Measurements from ENCODE around the gene PICALM.

The PICALM gene

GRCh38 chr11:86047275-86047991 is 21.5 kb downstream of the PICALM start:
- no peak for DNase-seq

GRCh38 chr11:86046116-86046515 is 22.8 kb downstream of the PICALM start:
- DNase-seq = no peak

- DNase-seq = no peak
Observed at GRCh38 chr11:86043765-86044503, 24.9 kb downstream of the PICALM start.

GRCh38 chr11:86041975-86042378 is 26.9 kb downstream of the PICALM start:
- DNase-seq = peak in 1 of 2 experiments; percentile 35

- DNase-seq = no peak
Observed at GRCh38 chr11:86040919-86041850, 27.7 kb downstream of the PICALM start.

- DNase-seq = no peak
Observed at GRCh38 chr11:86039094-86039493, 29.8 kb downstream of the PICALM start.

- DNase-seq = no peak
Observed at GRCh38 chr11:86037743-86038142, 31.1 kb downstream of the PICALM start.

GRCh38 chr11:86035920-86036319 is 33.0 kb downstream of the PICALM start:
- DNase-seq = no peak

GRCh38 chr11:86035164-86035563 is 33.7 kb downstream of the PICALM start:
- DNase-seq = no peak

- no peak for DNase-seq
Observed at GRCh38 chr11:86034710-86035109, 34.2 kb downstream of the PICALM start.

- no peak for DNase-seq
Observed at GRCh38 chr11:86021377-86021776, 47.5 kb downstream of the PICALM start.

GRCh38 chr11:86018249-86018648 is 50.6 kb downstream of the PICALM start:
- DNase-seq = no peak

- DNase-seq = no peak
Observed at GRCh38 chr11:86016451-86016850, 52.4 kb downstream of the PICALM start.

GRCh38 chr11:86015699-86016098 is 53.2 kb downstream of the PICALM start:
- DNase-seq = no peak

- DNase-seq = no peak
Observed at GRCh38 chr11:86014221-86014620, 54.7 kb downstream of the PICALM start.

- DNase-seq = no peak
Observed at GRCh38 chr11:86013713-86014112, 55.2 kb downstream of the PICALM start.

GRCh38 chr11:86011175-86011574 is 57.7 kb downstream of the PICALM start:
- DNase-seq = no peak

- DNase-seq = no peak
Observed at GRCh38 chr11:86003654-86004053, 65.2 kb downstream of the PICALM start.

- DNase-seq = no peak
Observed at GRCh38 chr11:86002431-86002830, 66.5 kb downstream of the PICALM start.

- no peak for DNase-seq
Observed at GRCh38 chr11:85991508-85991907, 77.4 kb downstream of the PICALM start.

GRCh38 chr11:85989746-85990145 is 79.1 kb downstream of the PICALM start:
- no peak for DNase-seq

- no peak for DNase-seq
Observed at GRCh38 chr11:85988780-85989179, 80.1 kb downstream of the PICALM start.

GRCh38 chr11:85977751-85978160 is 91.1 kb downstream of the PICALM start:
- no peak for DNase-seq
